Heart left ventricle (tissue), 16 donors: Measurements from ENCODE around the gene CELSR3. TPM values are rescaled to one million over a fixed set of nuclear protein-coding genes. Genes with fewer than 3 reads are reported as not detected.

ENCODE experiments used
- ATAC-seq, 4 donors: fragments of 200-7000 bp; cut with Tn5 transposase; one replicate each; pipeline ENCODE4 v1.9.1; 2020 to 2022; ENCODE audit warnings: moderate library complexity in 4 of 4, mild to moderate bottlenecking in 3 of 4, moderate number of reproducible peaks in 1 of 4
- DNase-seq, 5 donors: peaks; one replicate each; pipeline ENCODE4 v3.0.0-alpha.2; 2020
- H3K27ac ChIP-seq, 12 donors: fragments of 200-600 bp; sonication (generic) in 4 of 12; one replicate each; pipeline versions ENCODE4 v1.5.0 to v1.8.0; 2016 to 2022; ENCODE audit warnings: mild to moderate bottlenecking in 2 of 12
- H3K27me3 ChIP-seq, 9 donors: fragments of 200-600 bp; sonication (generic) in 2 of 9; one replicate each; pipeline versions ENCODE4 v1.5.1 to v1.8.0; 2016 to 2022; ENCODE audit warnings: mild to moderate bottlenecking in 3 of 9
- H3K36me3 ChIP-seq, 9 donors: fragments of 200-600 bp; sonication (generic) in 2 of 9; one replicate each; pipeline versions ENCODE4 v1.5.0 to v1.8.0; 2018 to 2022; ENCODE audit warnings: mild to moderate bottlenecking in 2 of 9
- H3K4me1 ChIP-seq, 12 donors: fragments of 200-600 bp; sonication (generic) in 4 of 12; one replicate each; pipeline versions ENCODE4 v1.5.0 to v1.8.0; 2016 to 2022; ENCODE audit warnings: mild to moderate bottlenecking in 3 of 12
- H3K4me3 ChIP-seq, 12 donors: fragments of 200-600 bp; sonication (generic) in 4 of 12; one replicate each; pipeline versions ENCODE4 v1.5.0 to v1.8.0; 2017 to 2022; ENCODE audit warnings: mild to moderate bottlenecking in 9 of 12, moderate library complexity in 4 of 12
- H3K9me3 ChIP-seq, 12 donors: fragments of 200-600 bp; sonication (generic) in 4 of 12; one replicate each; pipeline versions ENCODE4 v1.5.0 to v1.8.0; 2016 to 2022; ENCODE audit warnings: mild to moderate bottlenecking in 1 of 12
- CTCF ChIP-seq, 12 donors: fragments of 200-600 bp; sonication (generic) in 4 of 12; IDR thresholded peaks; one replicate each; pipeline versions ENCODE4 v1.5.0 to v1.8.0; 2018 to 2022; ENCODE audit warnings: antibody characterized with exemption in 12 of 12, mild to moderate bottlenecking in 5 of 12
- POLR2A ChIP-seq, 2 donors: fragments of 450-650 bp; IDR thresholded peaks; one replicate each; pipeline ENCODE4 v1.6.1; 2017; ENCODE audit warnings: antibody characterized with exemption in 2 of 2, mild to moderate bottlenecking in 2 of 2, moderate library complexity in 2 of 2
- WGBS, 4 donors: extraction: QIAGEN DNeasy Blood & Tissue Kit in 2 of 4; methylation state at CpG; one replicate each; pipeline versions ENCODE4 v1.1.5 to v1.1.7; 2013 to 2018; 5-methylcytosine and 5-hydroxymethylcytosine counted together
- intact Hi-C, 10 donors: fragments of 100-400 bp; cut with DNase I; formaldehyde crosslinking; loops; one replicate each; pipeline versions ENCODE4 v1.11.1 to v1.14.2; 2022
- polyA plus RNA-seq, 2 donors: library from polyadenylated mRNA; stranded (reverse); fragments of 200-250 nt; gene quantifications; one replicate each; pipeline ENCODE4 v1.2.3, GENCODE V29; 2013
- total RNA-seq, 9 donors: library from RNA; depleted of rRNA in 2 of 9; stranded (reverse); fragments of >200 nt in 2 of 9; fragmentation: NEBNext Ultra II Directional in 3 of 9; extraction: Animal tissue kit (Norgen Biotek cat#: 25700) in 3 of 9; gene quantifications; one replicate each; pipeline versions ENCODE4 v1.1.0 to v1.2.4, GENCODE V29; 2016 to 2023
- donor health status: ischemic (EF 13 %, LVEDD 7.1; RV severe dilation, severe dysfunction).
- donor health status: healthy with polysubstance abuse.
- donor health status: DM: no; HTN: yes; CAD: no.
- donor health status: DM: no; HTN: no; CAD: no.
- donor health status: ischemic (EF 25% LVEDD 6.9; RV normal size, moderate dysfunction).
- donor health status: ischemic (EF 25% LVEDD 5.7; RV mildly dilated, moderate dysfunction).
- donor health status: healthy.
- donor health status: DM: yes; HTN: yes; CAD: no.
- donor health status: ischemic (EF 35%, LVEDD 5.7; RV mildly dilated, moderate dysfunction).
- donor health status: nonischemic (EF 11% LVEDD 7.7; RV severe dilation, severe dysfunction).
- donor health status: DM: yes; HTN: yes; CAD: no.
- donor health status: PGD.
- donor health status: ischemic (EF 29% LVEDD 5.4; RV normal size, mild dysfunction).
- donor health status: nonischemic (EF 23%, LVEDD 6.1; RV moderate dilation, normal function).

Gene CELSR3
- total and polyA plus RNA-seq, 11 donors: 0.10 to 0.36 (median 0.19) TPM

- Histone ChIP-seq H3K4me3 (peak overlapping the region; percentile 64 to 96 (median 86)), H3K27me3 (no peaks in the 10 kb centered on the region), H3K36me3 (peaks cover 0 to 38% (median 14%) of the 10 kb centered on the region in 9 donors), H3K27ac (peak overlapping the region in 11 of 12 donors; percentile 72 to 90 (median 85)), H3K4me1 (peaks cover 0 to 28% (median 19%) of the 10 kb centered on the region in 12 donors), H3K9me3 (no peaks in the 10 kb centered on the region)
- DNase-seq (peak; percentile 45 to 78 (median 66)), ATAC-seq (peak in 3 of 4 donors; percentile 5 to 58 (median 27))
- intact Hi-C loops: loop anchor here in 2 of 10 donors (1.0 to 10.0 kb wide), 4 partner anchors 25 to 170 kb away; partner anchors contain the start of genes UQCRC1 (in 2 of the 2) and PFKFB4 (in 1 of the 2)
- TF ChIP-seq CTCF (IDR thresholded peaks at IDR 0.05) (no peak), POLR2A (IDR thresholded peaks at IDR 0.05) (no peak)
- 3 to 23% (median 6%) methylated on average over 5 to 30 of the region's 30 CpGs for WGBS, 4 donors
Observed at GRCh38 chr3:48634661-48635221, 27.9 kb downstream of the CELSR3 start.

- no peak for ATAC-seq
- TF ChIP-seq CTCF (IDR thresholded peaks at IDR 0.05) (no peak), POLR2A (IDR thresholded peaks at IDR 0.05) (no peak)
- intact Hi-C loops: loop anchor here in 1 of 10 donors (2.0 to 10.0 kb wide), 3 partner anchors 25 to 169 kb away; partner anchors contain the start of genes PFKFB4 and UQCRC1
- Histone ChIP-seq H3K36me3 (peaks cover 0 to 46% (median 20%) of the 10 kb centered on the region in 9 donors), H3K9me3 (no peaks in the 10 kb centered on the region), H3K4me1 (peaks cover 0 to 28% (median 19%) of the 10 kb centered on the region in 12 donors), H3K4me3 (no peak overlapping the region), H3K27ac (no peak overlapping the region), H3K27me3 (no peaks in the 10 kb centered on the region)
- WGBS, 4 donors: 86 to 93% (median 90%) methylated on average over 2 of the region's 2 CpGs
- DNase-seq: peak in 1 of 5 donors; percentile 18
Observed at GRCh38 chr3:48633743-48634142, 28.9 kb downstream of the CELSR3 start.

GRCh38 chr3:48633256-48633655 lies 29.4 kb downstream of the CELSR3 start:
- Histone ChIP-seq H3K4me3 (no peak overlapping the region), H3K27ac (no peak overlapping the region), H3K4me1 (peaks cover 0 to 28% (median 19%) of the 10 kb centered on the region in 12 donors), H3K9me3 (no peaks in the 10 kb centered on the region), H3K27me3 (no peaks in the 10 kb centered on the region), H3K36me3 (peaks cover 0 to 51% (median 20%) of the 10 kb centered on the region in 9 donors)
- WGBS, 4 donors: 95 to 100% (median 97%) methylated on average over 3 to 15 of the region's 15 CpGs
- no peak for TF ChIP-seq POLR2A (IDR thresholded peaks at IDR 0.05)
- TF ChIP-seq CTCF (IDR thresholded peaks at IDR 0.05): no peak
- ATAC-seq (no peak), DNase-seq (peak in 2 of 5 donors; percentile 24 to 66)
- intact Hi-C loops: loop anchor here in 1 of 10 donors (10.0 kb wide), 1 partner anchor 168 kb away; a partner anchor contains a TSS
